SKM-1 (cell line): ENCODE data around the gene TRUB2.
"Not testable (repeated sequence)": the region's sequence is repeated elsewhere in the genome, so short reads cannot be mapped to it uniquely, and the experiment has no call there.

ENCODE experiments used
- DNase-seq: peaks from one replicate; lab custom pipeline; 2025; ENCODE audit not compliant: unreplicated experiment; lab: John Stamatoyannopoulos, UW

Gene TRUB2

DNA sequence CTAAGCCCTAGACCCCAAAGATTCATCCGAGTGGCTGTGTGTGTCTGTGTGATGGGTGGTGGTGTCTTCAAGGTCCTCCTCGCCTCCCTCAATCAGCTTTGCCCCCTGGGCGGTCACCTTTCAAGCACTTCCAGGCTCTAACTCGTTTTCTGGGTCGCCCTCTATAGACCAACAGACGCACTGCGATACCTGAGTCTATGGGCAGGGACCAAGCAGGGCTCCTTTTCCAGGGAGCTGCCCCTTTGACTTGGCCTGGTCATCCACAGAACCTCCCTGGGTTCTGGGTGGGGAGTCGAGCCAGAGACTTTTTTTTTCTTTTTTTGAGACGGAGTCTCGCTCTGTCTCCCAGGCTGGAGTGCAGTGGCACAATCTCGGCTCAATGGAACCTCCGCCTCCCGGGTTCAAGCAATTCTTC, 19.2 kb upstream of the TRUB2 start:
- DNase-seq = peak; percentile 63

GRCh38 chr9:128340691-128341434, 18.6 kb upstream of the TRUB2 start:
- no peak for DNase-seq

DNA sequence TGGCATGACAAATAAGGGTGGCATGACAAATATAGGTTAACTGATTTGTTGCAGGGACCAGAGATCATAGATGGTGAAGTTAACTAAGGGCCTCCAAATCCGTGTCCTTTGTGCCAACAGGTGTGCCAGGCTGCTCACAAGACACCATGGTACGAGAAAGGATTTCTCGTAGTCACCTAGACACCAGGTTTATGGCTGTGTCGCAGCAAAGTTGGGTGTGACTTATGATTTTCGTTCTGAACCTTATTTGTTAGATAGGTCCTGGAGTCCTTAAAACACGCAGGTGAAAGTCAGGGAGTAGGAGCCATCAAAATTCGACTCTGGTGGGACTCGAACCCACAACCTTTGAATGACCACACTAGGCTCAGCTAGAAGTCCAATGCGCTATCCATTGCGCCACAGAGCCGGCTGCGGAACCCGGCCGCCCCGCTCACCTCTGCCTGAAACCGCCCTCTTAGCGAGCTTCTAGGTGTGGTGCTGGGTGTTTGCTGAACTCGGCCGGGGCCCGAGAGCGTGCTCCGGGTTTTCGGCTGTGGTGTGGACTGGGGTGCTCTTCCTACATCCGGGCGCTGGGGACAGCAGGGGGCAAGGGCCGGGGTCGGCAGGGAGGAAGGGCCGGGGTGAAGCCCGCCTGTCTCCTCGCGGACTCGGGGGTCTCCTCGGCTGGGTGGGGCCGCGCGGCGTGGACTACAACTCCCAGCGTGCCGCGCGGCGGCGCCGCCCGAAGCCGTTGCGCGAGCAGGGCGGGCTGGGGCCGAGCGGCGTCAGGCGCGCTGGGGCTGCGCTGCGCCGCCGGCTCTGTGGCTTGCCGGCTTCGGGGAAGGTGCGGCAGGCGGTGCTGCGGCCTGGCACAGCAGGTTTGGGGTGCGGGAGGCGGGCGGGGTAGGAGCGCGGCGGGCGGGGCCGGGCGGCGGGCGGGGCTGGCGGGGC, 17.8 kb upstream of the TRUB2 start, which contains the start of gene SLC27A4:
TSS of gene SLC27A4 (plus strand) at position 767 of the 930 bp plus-strand sequence. CDS start 2,606 bp downstream, outside the sequence.
- peak; percentile 26 for DNase-seq

GRCh38 chr9:128338852-128339614, 16.8 kb upstream of the TRUB2 start:
- DNase-seq = not testable (repeated sequence)

DNA sequence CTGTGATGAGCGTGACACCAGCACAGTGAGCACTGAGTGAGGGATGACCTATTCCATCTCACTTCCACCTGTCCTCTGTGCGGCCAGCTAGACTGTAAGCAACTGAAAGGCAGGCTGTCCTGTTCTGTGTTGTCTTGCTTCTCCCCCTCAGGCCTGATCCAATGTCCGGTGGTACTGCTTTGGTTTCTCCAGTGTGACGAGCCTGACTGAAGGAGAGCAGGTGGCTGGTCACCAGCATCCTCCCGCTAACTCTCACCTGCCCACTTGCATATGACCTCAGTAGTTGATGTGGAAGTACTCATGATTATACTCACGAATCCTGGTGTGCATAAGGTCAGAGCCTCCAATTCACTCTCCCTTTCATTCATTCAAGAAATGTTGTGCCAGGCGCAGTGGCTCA, 15.7 kb upstream of the TRUB2 start:
- no peak for DNase-seq

GRCh38 chr9:128335914-128336313, 13.7 kb upstream of the TRUB2 start:
- no peak for DNase-seq

- DNase-seq = no peak
Measured at GRCh38 chr9:128335161-128335560, 12.9 kb upstream of the TRUB2 start.

DNA sequence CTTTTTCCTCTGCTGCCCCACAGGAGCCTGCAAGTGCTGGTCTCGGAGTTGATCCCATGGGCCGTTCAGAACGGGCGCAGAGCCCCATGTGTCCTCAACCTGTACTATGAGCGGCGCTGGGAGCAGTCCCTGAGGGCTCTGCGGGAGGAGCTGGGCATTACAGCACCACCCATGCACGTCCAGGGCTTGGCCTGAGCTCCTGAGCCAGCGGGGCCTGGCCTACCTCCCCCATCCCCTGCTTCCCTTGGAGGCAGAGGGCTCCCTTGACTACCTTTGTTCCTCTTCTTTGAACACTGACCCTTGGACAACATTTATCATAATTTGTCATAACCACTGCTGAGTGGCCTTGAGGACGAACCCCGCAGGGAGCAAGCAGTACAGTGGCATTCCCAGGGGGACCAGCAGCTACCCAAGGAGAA, 11.2 kb upstream of the TRUB2 start:
- no peak for DNase-seq

GRCh38 chr9:128325629-128326028, 3.4 kb upstream of the TRUB2 start:
- no peak for DNase-seq

DNA sequence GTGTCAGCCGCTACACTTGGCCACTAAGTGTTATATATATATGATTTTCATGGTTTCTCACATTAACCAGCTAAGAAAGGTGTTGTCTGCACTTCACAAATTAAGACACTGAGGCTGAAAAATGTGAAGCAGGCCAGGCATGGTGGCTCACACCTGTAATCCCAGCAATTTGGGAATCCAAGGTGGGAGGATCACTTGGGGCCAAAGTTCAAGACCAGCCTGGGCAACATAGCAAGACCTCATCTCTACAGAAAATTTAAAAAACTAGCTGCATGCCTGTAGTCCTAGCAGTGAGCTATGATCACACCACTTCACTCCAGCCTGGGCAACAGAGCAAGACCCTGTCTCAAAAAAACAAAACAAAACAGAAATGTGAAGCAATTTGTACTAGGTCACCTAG, 2.2 kb upstream of the TRUB2 start:
- DNase-seq = no peak

- no peak for DNase-seq
Measured at GRCh38 chr9:128323791-128324190, 1.5 kb upstream of the TRUB2 start.

GRCh38 chr9:128323212-128323730, 1.0 kb upstream of the TRUB2 start:
- DNase-seq = no peak

- no peak for DNase-seq
Measured at GRCh38 chr9:128321879-128322403, 306 bp downstream of the TRUB2 start.

GRCh38 chr9:128321343-128321742, 904 bp downstream of the TRUB2 start:
- no peak for DNase-seq

- DNase-seq = no peak
Measured at GRCh38 chr9:128317629-128318028, 4.6 kb downstream of the TRUB2 start.

DNA sequence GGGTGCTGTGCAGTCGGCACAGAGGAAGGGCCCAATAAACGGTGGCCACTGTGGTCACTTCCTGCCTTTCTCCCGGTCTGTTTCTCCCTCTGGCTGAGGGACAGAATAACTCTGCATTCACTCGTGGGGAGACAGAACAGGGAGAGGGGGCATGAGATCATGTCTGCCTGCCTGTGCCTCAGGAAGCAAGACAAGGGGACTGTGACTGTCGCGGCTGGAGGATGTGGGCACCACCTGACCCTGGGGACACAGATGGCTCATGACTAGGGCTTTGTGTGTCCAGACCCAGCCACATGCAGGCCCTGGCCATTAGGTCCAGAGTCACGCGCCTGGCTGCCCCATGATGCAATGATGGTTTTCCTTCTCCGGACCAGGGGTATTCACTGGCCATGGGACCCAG, 5.8 kb downstream of the TRUB2 start:
- DNase-seq = no peak

DNA sequence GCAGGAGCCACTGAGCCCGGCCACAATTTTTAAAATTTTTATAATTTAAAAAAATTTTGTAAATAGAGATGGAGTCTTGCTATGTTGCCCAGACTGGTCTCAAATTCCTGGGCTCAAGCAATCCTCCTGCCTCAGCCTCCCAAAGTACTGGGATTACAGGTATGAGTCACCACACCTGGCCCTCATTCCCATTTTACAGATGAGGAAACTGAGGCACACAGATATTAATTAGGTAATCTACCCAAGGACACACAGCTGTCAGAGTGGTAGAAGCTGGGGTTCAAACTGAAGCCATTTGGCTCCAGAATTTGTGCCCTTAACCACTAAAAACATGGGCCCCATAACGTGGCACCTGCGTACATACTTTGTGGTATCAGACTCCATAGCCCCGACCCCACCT, 7.5 kb downstream of the TRUB2 start:
- no peak for DNase-seq

GRCh38 chr9:128310461-128310860, 11.8 kb downstream of the TRUB2 start:
- DNase-seq = no peak

- DNase-seq = no peak
Measured at GRCh38 chr9:128309551-128309950, 12.7 kb downstream of the TRUB2 start.

DNA sequence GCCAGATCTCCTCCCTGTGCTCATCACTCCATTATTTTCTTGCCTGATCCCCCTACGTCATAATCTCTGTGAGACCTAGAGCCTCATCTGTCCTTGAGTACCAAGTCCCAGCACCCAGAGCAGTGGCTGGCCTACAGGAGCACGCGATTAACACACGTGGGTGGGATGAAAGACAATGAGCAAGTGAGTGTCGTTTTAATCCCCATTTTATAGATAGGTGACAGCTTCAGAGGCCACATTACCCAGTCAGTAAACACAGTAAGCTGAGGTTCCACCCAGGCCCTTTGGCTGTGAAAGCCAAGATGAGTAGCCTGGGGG, 17.3 kb downstream of the TRUB2 start:
- DNase-seq = no peak
